ENCODE results near the gene SLC38A6.
"Not testable (repeated sequence)": the region's sequence is repeated elsewhere in the genome, so short reads cannot be mapped to it uniquely, and the experiment has no call there.

Gene SLC38A6

DNA sequence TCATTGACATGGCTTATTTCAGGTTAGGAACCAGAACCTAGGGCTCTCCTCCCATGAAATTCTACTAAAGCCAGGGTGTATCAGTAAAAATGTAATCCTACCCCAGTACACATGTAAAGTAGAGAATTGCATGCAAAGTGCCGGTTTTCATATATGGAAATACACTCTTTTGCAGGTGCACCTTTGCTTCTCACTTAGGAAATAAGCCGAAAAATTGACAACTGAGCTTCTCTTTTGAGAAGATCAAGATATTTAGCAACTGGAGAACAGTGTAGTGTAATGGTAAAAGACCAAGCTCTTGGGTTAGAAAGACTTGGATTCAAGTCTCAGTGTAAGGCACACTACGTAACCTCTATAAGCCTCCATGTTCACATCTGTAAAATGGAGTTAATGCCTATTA lies 82.4 kb downstream of the SLC38A6 start:
- no peak for DNase-seq

DNA sequence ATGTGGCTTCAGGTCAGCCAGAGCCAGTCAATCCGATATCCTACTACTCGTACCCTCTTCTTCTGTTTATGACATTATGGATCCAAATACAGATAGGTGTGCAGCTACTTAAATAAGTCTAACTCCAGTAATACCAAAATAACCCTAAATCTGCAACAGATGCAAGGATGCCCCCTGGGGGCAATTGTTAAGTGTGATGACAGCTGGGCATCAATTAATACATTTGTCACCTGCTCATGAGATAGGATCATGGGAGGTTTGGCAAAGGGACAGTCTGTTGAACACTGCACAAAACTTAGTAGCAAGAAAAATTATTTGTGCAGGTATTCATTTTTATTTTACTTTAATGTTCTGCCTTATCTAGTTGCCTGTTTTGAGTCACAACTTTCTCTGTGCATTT lies 83.2 kb downstream of the SLC38A6 start:
- DNase-seq, result no peak

DNA sequence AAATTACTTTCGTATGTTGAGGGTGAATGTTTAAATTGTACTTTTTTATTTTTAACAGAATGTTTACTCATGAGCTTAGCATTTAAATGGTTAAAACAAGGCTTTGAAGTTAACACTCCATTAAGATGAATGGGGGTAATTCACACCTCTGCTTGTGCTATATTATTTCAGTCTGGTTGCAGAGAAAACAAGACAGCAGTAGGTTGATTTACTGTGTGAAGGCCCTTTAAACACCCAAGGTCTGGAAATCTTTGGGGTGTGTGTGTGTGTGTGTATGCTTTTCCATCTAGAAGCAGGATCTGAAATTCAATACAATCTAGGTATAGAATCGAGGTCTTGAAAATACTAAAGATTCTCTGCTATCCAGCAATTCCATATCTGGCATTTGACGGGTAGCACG lies 83.8 kb downstream of the SLC38A6 start:
- DNase-seq, result peak; percentile 44

DNA sequence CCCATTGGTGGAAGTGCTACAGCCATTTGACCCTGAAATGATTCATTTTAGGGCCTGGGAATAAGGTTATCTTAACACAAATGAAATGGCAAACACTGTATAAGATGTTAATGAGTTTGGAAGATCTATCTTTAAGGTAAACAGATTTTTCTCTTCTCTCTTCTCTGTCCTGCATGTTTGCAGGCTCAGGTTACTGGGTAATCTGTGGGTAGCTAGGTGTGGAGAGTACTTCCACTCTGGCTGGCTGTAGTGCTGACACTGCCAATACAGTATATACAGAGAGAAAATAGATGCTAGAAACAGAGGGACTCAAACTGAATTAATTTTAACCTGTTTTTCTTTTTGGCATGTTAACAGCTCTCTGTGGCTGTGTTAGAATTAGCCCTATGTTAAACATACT lies 84.6 kb downstream of the SLC38A6 start:
- peak; percentile 85 for DNase-seq

DNA sequence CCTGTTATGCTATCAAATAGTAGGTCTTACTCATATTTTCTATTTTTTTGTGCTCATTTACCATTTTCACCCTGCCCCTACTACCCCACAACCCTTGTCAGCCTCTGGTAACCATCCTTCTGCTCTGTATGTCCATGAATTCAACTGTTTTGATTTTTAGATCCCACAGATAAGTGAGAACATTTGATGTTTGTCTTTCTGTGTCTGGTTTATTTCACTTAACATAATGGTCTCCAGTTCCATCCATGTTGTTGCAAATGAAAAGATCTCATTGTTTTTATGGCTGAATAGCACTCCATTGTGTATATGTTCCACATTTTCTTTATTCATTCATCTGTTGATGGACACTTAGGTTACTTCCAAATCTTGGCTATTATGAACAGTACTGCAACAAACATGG lies 91.4 kb downstream of the SLC38A6 start:
- not testable (repeated sequence) for DNase-seq

DNA sequence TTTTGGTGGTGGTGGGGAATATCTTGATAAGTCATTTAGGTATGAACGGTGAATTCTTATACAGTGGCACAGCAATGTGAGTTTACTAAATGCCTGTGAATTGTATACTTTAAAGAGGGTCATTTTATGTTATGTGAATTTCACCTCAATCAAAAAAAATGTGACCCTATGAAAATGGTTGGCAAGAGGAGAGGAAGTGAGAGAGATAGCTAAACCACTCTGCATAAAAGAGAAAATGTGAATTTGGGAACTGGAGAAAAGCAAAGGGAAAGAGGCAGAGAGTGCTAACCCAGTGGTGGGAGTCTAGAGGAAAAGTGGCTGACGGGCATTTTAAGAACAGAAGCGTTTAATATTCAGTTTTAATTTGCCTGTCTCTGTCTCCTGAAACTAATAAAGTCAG lies 93.8 kb downstream of the SLC38A6 start:
- no peak for DNase-seq

DNA sequence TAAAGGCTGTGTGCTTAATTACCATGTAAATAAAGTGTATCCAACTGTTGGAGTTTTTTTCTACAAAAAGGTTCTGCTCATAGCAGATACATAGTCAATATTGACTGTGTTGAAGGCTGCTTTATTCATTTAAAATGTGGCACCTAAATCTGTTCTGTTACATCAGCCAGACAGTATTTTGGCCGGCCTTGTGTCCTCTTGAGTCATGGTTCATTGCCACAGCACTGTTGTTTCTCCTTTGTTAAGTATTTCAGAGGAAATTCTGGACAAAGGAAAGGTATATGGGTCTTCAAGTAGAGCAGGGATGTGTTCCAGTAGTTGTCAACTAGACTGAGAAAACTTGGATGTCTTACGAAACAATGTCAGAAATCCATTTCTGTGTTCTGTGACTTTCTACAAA lies 95.5 kb downstream of the SLC38A6 start:
- DNase-seq, result peak; percentile 26

DNA sequence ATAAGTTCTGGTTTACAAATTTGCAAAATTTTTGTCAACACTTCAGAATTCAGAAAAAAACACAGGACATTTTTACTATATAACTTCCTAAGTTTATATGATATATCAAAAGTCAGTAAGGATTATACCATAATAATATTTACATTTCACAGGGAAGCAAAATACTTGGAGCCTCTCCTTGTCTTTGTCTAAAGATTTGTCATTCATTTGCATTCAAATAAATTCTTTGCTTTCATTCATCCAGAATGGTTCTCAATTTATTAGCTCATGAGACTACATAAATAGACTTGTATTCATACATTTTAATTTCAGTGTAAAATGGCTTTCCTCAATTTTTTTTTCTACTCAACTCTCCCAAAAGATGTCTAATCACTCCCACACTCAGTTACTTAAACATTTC lies 96.4 kb downstream of the SLC38A6 start:
- DNase-seq, result no peak

DNA sequence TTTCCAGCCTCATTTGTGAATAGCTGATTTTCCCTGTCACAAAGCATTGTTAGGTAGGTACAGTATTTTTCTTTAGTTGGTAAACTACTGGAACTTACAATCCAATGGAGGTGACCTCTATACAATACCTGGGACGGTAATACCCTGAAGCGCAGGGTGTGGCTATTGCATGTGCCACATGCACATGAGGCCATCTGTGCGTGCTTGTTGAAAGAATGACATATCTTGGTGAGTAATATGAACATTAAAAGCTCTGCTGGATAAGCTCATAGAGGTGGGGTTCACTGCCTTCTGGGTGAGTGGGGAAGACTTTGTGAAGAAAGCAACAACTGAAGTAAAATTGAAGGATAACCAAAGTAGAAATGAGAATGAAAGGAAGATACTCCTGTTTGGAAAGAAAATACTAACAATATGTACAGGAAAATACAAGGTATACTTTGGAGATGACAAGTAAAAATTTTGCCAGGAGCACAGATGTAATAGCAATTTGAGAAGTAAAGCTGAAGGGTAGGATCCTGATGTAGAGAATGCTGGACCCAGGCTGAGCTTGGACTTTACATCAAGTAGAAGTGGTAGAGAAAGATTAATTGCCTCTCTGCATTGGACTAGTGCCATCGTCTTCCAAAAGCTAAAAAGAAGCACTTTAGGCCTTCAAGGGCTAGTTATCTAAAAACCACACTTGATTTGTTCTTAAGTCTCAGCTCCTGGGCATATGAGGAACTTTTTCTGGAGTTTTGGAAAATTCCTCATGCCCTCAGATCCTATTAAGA lies 97.1 kb downstream of the SLC38A6 start:
- no peak for DNase-seq

DNA sequence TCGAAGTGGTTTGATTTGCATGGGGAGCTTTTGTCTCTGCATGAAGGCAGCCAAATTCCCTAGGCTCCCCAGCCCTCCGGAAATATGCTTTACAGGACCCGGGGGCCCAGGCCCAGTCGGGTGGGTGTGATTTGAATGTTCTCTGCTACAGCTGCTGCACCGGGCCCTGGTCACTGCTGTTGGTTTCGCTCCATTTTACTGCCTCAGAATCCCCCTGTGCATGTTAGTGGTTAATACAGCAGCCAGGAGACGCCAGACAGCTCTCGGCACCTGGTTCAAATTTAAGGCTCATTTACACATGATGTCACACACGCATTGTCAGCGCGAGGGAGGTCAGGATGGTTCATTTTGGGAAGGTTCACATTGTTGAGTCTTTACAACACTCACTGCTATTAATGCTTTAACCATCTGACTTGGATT lies 99.6 kb downstream of the SLC38A6 start:
- no peak for DNase-seq

DNA sequence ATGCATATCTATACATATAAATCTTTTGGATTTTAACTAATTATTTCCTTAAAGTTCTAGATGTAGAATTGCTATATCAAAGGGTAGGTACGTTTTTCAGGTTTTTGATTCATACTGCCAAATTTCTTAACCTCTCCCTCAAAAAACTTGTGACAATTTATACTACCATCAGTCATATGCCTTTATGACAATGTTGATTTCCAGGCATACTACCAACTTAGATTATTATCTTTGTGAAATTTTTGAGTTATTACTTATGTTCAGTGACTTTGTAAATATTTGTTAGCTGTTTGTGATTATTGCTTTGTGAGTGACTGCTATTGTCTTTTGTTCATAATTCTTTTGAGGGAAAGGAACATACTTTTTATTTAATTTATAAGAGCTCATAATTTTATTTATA lies 107.0 kb downstream of the SLC38A6 start:
- no peak for DNase-seq

DNA sequence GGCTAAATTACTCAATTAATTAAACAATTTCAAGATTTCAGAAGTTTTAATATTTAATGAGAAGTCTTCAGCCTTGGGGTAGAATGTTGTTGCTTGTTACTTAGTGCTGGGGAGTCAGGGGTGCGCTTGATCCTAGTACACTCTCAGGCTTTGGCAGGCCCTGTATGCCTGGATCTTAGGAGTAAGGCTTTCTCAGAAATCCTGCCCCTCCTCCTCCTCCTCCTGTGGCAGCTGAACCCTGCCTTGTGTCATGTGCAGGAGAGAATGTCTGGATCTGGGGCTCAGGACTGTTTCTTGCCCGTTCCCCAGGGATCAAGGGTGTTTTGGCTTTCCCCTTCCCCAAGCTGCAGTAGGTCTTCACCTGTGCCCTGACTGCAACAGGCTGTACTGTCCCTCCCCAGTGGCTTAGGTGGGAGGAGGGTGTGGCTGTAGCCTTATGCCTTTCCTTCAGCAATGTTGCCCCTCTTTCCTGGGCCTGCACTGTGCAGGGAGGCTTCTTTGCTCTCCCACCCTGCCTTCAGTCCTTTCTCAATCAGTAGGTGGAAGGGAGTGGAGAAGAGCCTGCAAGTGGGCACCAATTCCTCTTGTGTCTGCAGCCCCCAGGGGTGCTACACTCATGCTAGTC lies 108.2 kb downstream of the SLC38A6 start:
- no peak for DNase-seq

DNA sequence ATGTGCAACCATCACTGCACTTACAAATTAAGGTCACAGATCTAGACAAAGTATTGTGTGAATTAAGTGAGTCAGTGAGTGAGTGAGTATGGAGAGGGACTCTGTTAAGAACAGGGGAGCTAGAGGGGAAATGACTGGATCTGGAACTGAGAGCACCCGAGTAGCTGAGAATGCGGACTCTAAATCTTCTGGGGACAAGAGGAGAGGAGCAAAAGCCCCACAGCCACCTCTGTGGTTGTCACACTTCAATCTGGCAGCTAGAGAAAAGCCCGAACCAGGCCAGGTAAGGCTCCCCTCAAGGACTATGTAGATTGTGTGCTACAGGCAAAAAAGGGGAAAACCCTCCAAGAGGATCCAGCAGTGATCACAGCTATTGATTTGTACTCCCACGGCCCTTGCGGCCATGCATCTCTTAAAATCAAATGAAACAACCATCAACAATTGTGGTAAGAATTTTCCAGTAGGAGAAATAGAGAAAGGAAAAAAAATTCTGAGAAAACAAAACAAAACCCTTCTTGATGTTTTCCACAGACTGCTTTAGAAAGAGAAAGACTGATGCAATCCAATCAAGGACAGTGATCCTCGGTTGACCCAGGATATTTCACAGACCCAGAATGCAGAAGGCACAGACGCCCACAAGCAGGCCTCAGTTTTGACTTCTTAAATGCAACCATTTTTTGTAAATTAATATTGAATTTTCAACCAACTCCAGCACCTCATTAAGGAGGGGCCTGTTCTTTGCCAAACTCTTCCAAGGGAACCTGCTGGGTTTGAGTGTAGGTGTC lies 109.6 kb downstream of the SLC38A6 start:
- DNase-seq, result no peak

DNA sequence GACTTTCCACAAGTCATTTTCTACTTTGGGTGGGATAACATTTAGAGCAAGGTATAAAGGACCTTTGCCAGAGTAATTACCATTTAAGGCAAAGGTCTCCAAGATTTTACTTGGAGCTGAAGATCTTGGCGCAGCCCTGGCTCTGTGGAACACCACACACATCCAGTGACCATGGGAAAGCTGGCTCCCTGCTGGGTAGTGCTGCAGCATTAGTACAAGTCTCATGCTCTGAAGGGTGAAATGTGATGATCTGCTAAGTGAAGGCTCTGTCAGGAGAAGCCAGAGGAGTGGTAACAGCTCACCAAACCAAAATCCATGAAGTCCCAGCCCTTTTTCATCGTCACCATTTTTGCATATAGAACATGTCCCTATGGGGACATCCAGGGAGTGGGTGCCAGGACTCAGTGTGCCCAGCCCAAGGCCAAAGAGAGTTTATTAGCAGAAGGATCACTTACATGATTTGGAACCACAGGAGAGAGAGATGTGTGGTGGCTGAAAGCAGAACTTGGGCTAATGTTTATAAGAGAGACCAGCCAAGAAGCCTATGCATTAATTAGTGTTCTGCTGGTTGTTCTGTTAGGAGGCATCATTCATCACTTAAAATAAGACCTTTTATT lies 110.7 kb downstream of the SLC38A6 start:
- DNase-seq, result no peak

DNA sequence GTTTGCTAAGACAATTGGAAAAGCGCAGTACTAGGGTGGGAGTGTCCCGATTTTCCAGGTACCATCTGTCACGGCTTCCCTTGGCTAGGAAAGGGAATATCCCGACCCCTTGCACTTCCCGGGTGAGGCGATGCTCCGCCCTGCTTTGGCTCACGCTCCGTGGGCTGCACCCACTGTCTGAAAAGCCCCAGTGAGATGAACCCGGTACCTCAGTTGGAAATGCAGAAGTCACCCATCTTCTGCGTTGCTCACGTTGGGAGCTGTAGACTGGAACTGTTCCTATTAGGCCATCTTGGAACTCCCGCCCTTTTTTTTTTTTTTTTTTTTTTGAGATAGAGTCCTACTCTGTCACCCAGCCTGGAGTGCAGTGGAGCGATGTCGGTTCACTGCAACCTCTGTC lies 117.1 kb downstream of the SLC38A6 start:
- not testable (repeated sequence) for DNase-seq

DNA sequence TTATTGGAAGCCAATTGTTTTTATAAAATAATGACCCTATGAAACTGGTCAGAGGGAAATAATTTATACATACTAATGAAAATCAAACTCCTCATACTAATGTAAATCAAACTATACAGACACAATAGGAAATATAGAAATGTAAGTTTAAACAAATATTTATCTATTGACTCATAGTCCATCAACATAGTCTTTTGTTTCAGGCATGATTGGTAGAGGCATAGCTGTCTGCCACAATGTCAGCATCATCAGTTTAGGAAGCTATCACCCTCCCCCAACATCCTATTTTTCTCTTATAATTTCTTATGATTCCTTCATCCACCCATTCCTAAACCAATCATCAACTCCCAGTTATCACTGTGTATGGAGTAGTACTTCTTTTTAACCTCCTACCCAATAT lies 117.7 kb downstream of the SLC38A6 start:
- no peak for DNase-seq

DNA sequence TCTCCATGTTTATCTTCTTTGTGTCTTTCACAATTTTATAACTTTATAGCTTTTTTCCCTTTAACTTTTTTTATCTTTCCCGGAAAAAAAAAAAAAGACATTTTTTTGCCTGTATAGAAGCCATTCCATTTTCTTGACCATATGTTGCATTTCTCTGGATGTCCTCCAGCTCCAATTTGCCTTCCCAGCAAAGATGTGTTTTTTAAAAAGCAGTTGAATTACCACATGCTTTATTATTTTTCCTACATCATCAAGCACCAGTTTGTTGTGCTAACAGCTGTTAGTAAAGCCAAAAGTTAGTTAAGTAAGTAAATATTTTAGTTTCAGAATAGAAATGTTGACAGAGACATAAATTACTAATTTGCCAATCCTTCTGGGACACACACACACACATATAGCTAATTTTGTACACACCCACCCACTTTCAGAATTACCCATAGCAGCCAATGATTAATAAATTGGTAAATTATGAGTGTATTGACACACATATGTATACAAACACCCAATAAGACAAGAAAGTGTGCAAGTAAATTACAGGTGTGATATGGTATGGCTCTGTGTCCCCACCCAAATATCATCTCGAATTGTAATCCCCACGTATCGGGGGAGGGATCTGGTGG lies 118.3 kb downstream of the SLC38A6 start:
- no peak for DNase-seq

DNA sequence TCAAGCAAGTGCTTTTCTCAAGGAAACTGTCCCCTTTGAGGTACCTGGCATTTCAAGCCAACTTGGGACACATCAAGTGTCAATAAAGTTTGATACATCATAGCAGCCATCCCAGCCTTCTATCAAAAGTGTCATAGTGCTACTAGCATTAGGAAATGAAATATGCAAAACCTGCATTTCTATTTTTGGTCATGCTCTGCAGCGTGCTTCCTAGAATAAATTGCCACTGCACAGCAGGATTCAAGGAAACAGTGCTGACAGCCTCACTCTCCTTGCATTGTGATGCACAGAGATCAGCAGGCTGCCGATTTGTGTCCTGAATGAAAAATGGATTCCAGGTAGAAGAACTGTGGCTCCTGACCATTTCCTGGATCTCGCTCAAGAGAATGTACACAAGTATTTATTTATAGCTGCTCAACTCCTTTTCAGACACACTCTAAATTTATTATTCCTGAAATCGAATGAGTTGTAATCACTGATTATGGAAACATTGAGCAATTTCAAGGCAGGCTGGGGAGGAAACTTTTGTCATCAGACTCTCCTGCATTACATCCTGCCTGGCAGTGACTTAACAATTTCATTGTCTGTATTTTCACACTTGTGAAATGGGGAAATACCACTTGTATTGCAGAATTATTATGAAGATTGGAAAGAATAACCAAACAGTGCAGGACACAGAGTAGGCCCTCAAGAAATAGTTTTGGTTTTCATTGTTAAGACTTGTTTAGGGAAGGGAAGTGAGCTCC lies 120.9 kb downstream of the SLC38A6 start:
- DNase-seq, result no peak
